ENCODE results near the gene METTL4.

DNA sequence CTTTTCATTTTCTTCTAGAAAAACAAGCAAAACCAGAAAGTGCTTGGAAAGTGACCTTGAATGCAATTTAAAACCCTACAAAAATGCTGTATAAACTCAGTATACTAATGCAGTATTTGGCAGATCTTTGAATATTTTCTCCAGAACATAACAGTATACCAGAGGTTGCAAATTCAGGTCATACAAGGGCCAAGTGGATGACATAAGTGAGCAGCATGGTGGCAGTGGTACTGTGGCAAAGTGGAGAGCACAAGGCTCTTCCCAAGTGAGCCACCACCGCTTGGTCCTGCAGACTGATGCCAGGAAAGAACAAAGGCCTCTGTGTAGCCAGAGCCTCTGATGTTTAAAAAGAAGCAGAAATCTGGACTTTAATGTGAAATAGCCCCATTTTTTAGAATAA, 33.1 kb downstream of the METTL4 start:
- TF ChIP-seq EZH2phosphoT487 (IDR thresholded peaks at IDR 0.05; ENCODE audit: borderline replicate concordance, low read length): no peak
- TF ChIP-seq, protein P1, sequence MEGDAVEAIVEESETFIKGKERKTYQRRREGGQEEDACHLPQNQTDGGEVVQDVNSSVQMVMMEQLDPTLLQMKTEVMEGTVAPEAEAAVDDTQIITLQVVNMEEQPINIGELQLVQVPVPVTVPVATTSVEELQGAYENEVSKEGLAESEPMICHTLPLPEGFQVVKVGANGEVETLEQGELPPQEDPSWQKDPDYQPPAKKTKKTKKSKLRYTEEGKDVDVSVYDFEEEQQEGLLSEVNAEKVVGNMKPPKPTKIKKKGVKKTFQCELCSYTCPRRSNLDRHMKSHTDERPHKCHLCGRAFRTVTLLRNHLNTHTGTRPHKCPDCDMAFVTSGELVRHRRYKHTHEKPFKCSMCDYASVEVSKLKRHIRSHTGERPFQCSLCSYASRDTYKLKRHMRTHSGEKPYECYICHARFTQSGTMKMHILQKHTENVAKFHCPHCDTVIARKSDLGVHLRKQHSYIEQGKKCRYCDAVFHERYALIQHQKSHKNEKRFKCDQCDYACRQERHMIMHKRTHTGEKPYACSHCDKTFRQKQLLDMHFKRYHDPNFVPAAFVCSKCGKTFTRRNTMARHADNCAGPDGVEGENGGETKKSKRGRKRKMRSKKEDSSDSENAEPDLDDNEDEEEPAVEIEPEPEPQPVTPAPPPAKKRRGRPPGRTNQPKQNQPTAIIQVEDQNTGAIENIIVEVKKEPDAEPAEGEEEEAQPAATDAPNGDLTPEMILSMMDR (IDR thresholded peaks at IDR 0.05; ENCODE audit: low read depth, low read length, poor library complexity, severe bottlenecking): no peak

Measured in DOHH2 (cell line).